Heart left ventricle (tissue), 13 donors: ENCODE data around the gene MRPS35.

Source experiments
- POLR2A ChIP-seq, 2 donors: fragments of 450-650 bp; IDR thresholded peaks; one replicate each; pipeline ENCODE4 v1.6.1; 2017; ENCODE audit warnings: antibody characterized with exemption in 2 of 2, mild to moderate bottlenecking in 2 of 2, moderate library complexity in 2 of 2
- TF ChIP-seq, protein P1 (sequence below), 12 donors: fragments of 200-600 bp; sonication (generic) in 4 of 12; IDR thresholded peaks; one replicate each; pipeline versions ENCODE4 v1.5.0 to v1.8.0; 2018 to 2022; ENCODE audit warnings: antibody characterized with exemption in 12 of 12, mild to moderate bottlenecking in 5 of 12
- donor health status: ischemic (EF 13 %, LVEDD 7.1; RV severe dilation, severe dysfunction).
- donor health status: DM: no; HTN: yes; CAD: no.
- donor health status: DM: no; HTN: no; CAD: no.
- donor health status: ischemic (EF 25% LVEDD 6.9; RV normal size, moderate dysfunction).
- donor health status: ischemic (EF 25% LVEDD 5.7; RV mildly dilated, moderate dysfunction).
- donor health status: ischemic (EF 35%, LVEDD 5.7; RV mildly dilated, moderate dysfunction).
- donor health status: nonischemic (EF 11% LVEDD 7.7; RV severe dilation, severe dysfunction).
- donor health status: DM: yes; HTN: yes; CAD: no.
- donor health status: PGD.
- donor health status: ischemic (EF 29% LVEDD 5.4; RV normal size, mild dysfunction).
- donor health status: nonischemic (EF 23%, LVEDD 6.1; RV moderate dilation, normal function).

DNA sequence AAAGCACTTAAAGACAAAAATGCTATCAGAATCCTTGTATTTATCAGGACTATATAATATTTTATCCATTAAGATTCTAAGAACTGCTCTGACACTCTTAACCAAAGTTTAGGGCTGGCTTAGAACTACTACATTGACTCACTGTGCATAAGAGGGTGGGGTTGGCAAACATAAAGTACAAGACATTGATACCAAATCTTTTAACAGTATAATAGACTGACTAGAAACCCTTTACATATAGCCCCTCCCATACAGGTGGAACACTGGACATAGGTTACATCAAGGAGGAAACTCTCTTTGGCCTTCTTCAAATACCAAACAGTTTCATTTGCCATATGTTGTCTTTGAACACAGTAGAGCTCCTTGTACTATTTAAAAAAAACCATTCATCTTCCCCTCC, 30.0 kb upstream of the MRPS35 start:
- no peak for TF ChIP-seq POLR2A (IDR thresholded peaks at IDR 0.05)
- TF ChIP-seq, protein P1, sequence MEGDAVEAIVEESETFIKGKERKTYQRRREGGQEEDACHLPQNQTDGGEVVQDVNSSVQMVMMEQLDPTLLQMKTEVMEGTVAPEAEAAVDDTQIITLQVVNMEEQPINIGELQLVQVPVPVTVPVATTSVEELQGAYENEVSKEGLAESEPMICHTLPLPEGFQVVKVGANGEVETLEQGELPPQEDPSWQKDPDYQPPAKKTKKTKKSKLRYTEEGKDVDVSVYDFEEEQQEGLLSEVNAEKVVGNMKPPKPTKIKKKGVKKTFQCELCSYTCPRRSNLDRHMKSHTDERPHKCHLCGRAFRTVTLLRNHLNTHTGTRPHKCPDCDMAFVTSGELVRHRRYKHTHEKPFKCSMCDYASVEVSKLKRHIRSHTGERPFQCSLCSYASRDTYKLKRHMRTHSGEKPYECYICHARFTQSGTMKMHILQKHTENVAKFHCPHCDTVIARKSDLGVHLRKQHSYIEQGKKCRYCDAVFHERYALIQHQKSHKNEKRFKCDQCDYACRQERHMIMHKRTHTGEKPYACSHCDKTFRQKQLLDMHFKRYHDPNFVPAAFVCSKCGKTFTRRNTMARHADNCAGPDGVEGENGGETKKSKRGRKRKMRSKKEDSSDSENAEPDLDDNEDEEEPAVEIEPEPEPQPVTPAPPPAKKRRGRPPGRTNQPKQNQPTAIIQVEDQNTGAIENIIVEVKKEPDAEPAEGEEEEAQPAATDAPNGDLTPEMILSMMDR (IDR thresholded peaks at IDR 0.05) = no peak
